SK-N-SH treated with all-trans-retinoic acid at 6 μM for 48 hours (cell line): ENCODE results near the gene FEV.

Experiments used
- ATAC-seq: fragments of 200-7000 bp; cut with Tn5 transposase; 3 replicates; pipeline ENCODE4 v1.9.1; 2020; ENCODE audit warnings: mild to moderate bottlenecking, moderate library complexity
- ARNTL ChIP-seq: fragments of 450-650 bp; formaldehyde crosslinking; IDR thresholded peaks from 2 replicates; pipeline ENCODE4 v1.5.0; 2020; ENCODE audit warnings: low read depth, mild to moderate bottlenecking, moderate library complexity, borderline replicate concordance
- BACH2 ChIP-seq: fragments of 250-450 bp; sonication (Bioruptor Pico); IDR thresholded peaks from 2 replicates; pipeline ENCODE4 v1.9.0; 2021; ENCODE audit warnings: mild to moderate bottlenecking, borderline replicate concordance
- CSDC2 ChIP-seq: fragments of 250-450 bp; sonication (Bioruptor Pico); IDR thresholded peaks from 2 replicates; pipeline ENCODE4 v1.5.0; 2020; ENCODE audit warnings: mild to moderate bottlenecking, moderate library complexity
- CSRNP3 ChIP-seq: fragments of 250-450 bp; sonication (Bioruptor Pico); IDR thresholded peaks from 2 replicates; pipeline ENCODE4 v1.5.1; 2021; ENCODE audit warnings: mild to moderate bottlenecking, moderate library complexity
- ESRRG ChIP-seq: fragments of 250-450 bp; sonication (Bioruptor Pico); IDR thresholded peaks from 2 replicates; pipeline ENCODE4 v1.6.1; 2021; ENCODE audit warnings: mild to moderate bottlenecking
- ISL1 ChIP-seq: fragments of 250-450 bp; sonication (Bioruptor Pico); IDR thresholded peaks from 2 replicates; pipeline ENCODE4 v2.1.2; 2022; ENCODE audit warnings: mild to moderate bottlenecking, moderate library complexity
- OSR1 ChIP-seq: fragments of 250-450 bp; sonication (Bioruptor Pico); IDR thresholded peaks from 2 replicates; pipeline ENCODE4 v1.8.0; 2022; ENCODE audit warnings: moderate library complexity, mild to moderate bottlenecking, inconsistent platforms
- PATZ1 ChIP-seq: fragments of 250-450 bp; sonication (Bioruptor Pico); IDR thresholded peaks from 2 replicates; pipeline ENCODE4 v1.8.0; 2020; ENCODE audit warnings: mild to moderate bottlenecking, moderate library complexity, borderline replicate concordance
- POU6F1 ChIP-seq: fragments of 250-450 bp; sonication (Bioruptor Pico); IDR thresholded peaks from 2 replicates; pipeline ENCODE4 v1.8.0; 2021; ENCODE audit warnings: low read depth, mild to moderate bottlenecking, moderate library complexity, borderline replicate concordance
- PPARA ChIP-seq: fragments of 250-450 bp; sonication (Bioruptor Pico); IDR thresholded peaks from 2 replicates; pipeline ENCODE4 v1.5.0; 2020; ENCODE audit warnings: mild to moderate bottlenecking, borderline replicate concordance
- RARB ChIP-seq: fragments of 250-450 bp; sonication (Bioruptor Pico); IDR thresholded peaks from 2 replicates; pipeline ENCODE4 v1.8.0; 2021; ENCODE audit warnings: mild to moderate bottlenecking, moderate library complexity
- SNAI2 ChIP-seq: fragments of 250-450 bp; sonication (Bioruptor Pico); IDR thresholded peaks from 2 replicates; pipeline ENCODE4 v1.5.0; 2020; ENCODE audit warnings: mild to moderate bottlenecking, moderate library complexity
- TCF4 ChIP-seq: fragments of 250-450 bp; sonication (Bioruptor Pico); IDR thresholded peaks from 2 replicates; pipeline ENCODE4 v1.8.0; 2021; ENCODE audit warnings: mild to moderate bottlenecking, moderate library complexity, borderline replicate concordance
- TOX ChIP-seq: fragments of 250-450 bp; sonication (Bioruptor Pico); IDR thresholded peaks from 2 replicates; pipeline ENCODE4 v1.8.0; 2021; ENCODE audit warnings: mild to moderate bottlenecking, moderate library complexity, borderline replicate concordance
- TSHZ2 ChIP-seq: fragments of 250-450 bp; sonication (Bioruptor Pico); IDR thresholded peaks from 2 replicates; pipeline ENCODE4 v1.5.0; 2020; ENCODE audit warnings: mild to moderate bottlenecking, moderate library complexity
- ZC3H10 ChIP-seq: fragments of 250-450 bp; sonication (Bioruptor Pico); IDR thresholded peaks from 2 replicates; pipeline ENCODE4 v1.5.1; 2021; ENCODE audit warnings: mild to moderate bottlenecking, moderate library complexity
- ZFP3 ChIP-seq: fragments of 250-450 bp; sonication (Bioruptor Pico); IDR thresholded peaks from 2 replicates; pipeline ENCODE4 v1.5.0; 2020; ENCODE audit warnings: mild to moderate bottlenecking, moderate library complexity
- ZNF565 ChIP-seq: fragments of 450-650 bp; formaldehyde crosslinking; conservative IDR thresholded peaks from 2 replicates; pipeline ENCODE4 v1.5.0; 2020; ENCODE audit warnings: low read depth, mild to moderate bottlenecking, moderate library complexity
- ZNF70 ChIP-seq: fragments of 450-650 bp; formaldehyde crosslinking; IDR thresholded peaks from 2 replicates; pipeline ENCODE4 v1.5.0; 2020; ENCODE audit warnings: mild to moderate bottlenecking, moderate library complexity
- ZNF8 ChIP-seq: fragments of 450-650 bp; formaldehyde crosslinking; IDR thresholded peaks from 2 replicates; pipeline ENCODE4 v1.5.0; 2020; ENCODE audit warnings: mild to moderate bottlenecking, moderate library complexity

The FEV gene

GRCh38 chr2:219019436-219019835, 34.5 kb upstream of the FEV start:
- ATAC-seq, result no peak
- TF ChIP-seq ZFP3 (CRISPR knock-in tag), result no peak
- no peak for TF ChIP-seq OSR1 (CRISPR knock-in tag)
- TF ChIP-seq CSRNP3 (CRISPR knock-in tag), result no peak
- TF ChIP-seq ISL1 (CRISPR knock-in tag), result no peak
- no peak for TF ChIP-seq ARNTL (CRISPR knock-in tag)
- TF ChIP-seq TOX, result no peak
- TF ChIP-seq TCF4 (CRISPR knock-in tag), result no peak
- no peak for TF ChIP-seq POU6F1 (CRISPR knock-in tag)
- no peak for TF ChIP-seq BACH2
- no peak for TF ChIP-seq ZC3H10
- TF ChIP-seq ZNF70, result no peak
- TF ChIP-seq ZNF565 (CRISPR knock-in tag), result no peak

- TF ChIP-seq BACH2 (no peak), ZNF565 (CRISPR knock-in tag) (no peak), CSDC2 (no peak), TSHZ2 (CRISPR knock-in tag) (no peak), PATZ1 (no peak), CSRNP3 (CRISPR knock-in tag) (no peak), PPARA (CRISPR knock-in tag) (no peak), ZFP3 (CRISPR knock-in tag) (no peak), ZC3H10 (no peak), ESRRG (no peak), ISL1 (CRISPR knock-in tag) (no peak), ZNF8 (no peak), TOX (no peak)
- ATAC-seq, result no peak
Observed at GRCh38 chr2:219018726-219019125, 33.7 kb upstream of the FEV start.

GRCh38 chr2:219018286-219018685, 33.3 kb upstream of the FEV start:
- TF ChIP-seq TSHZ2 (CRISPR knock-in tag), result no peak
- TF ChIP-seq TCF4 (CRISPR knock-in tag), result no peak
- no peak for TF ChIP-seq ZNF8
- TF ChIP-seq SNAI2 (CRISPR knock-in tag), result no peak
- TF ChIP-seq RARB, result no peak
- TF ChIP-seq TOX, result no peak
- TF ChIP-seq BACH2, result no peak
- no peak for TF ChIP-seq CSRNP3 (CRISPR knock-in tag)
- no peak for TF ChIP-seq ESRRG
- no peak for ATAC-seq
